ENCODE measurements around the gene GNAQ.

Gene GNAQ

GRCh38 chr9:77944556-77945243, 86.9 kb downstream of the GNAQ start:
- no peak for DNase-seq (ENCODE audit: low read depth in 2 of 2)

DNA sequence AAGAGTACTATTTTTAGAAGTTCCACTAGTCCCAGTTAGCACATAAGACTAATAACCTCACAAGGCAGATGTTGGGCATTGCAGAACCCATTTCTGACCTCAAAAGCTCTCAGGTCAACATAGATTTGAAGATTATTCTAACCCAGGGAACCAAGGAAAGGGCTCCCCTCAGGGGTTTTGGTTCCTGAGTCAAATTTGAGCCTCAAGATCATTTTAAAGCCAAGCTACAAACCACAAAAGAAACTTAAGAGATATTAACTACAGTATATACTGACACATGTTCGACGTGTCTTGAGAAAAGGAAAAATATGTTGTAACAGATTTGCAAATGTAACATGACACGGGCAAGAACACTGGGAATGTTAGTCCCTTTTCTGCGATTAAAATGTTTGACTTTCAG, 88.6 kb downstream of the GNAQ start:
- no peak for DNase-seq (ENCODE audit: low read depth in 2 of 2)

DNA sequence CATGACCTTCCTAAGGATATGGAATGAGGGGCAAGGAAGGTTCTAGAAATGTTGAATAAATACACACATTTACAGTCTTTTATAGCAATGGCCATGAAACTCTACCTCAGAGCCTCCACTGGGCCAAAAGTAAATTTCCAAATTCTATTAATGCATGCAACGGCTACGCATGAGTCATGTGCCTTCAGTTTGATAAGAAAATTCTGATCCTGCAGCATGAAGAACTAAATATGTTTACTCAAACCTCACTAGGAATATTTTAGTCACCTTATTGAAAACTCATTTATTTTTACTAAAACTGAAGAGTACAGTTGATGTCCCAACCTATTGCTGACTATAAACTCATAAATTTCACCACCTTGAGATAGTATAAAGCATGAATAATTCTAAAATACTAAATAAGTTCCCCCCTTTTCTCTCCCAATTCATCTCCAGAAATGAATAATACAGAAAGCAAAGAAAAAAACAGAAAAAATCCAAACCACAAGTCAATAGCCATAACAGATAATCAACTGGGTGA, 92.4 kb downstream of the GNAQ start:
- DNase-seq (ENCODE audit: low read depth in 2 of 2): no peak

DNA sequence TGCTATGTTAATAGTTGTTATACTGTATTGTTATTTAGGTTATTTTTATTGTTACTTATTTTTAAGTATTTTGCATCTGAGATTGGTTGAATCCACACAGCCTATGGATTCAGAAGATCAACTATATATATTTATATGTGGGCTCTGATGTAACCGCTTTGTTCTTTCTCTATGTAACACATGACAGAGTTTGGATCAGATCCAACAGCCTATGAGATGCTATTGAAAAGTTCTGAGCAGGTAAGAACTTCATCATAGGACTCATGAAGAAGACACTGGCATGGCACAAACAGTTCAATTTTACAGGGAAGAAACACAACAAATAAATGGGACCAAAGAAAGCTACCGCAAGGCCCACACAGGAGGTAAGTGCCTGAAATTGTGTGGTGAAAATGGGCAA, 93.4 kb downstream of the GNAQ start:
- DNase-seq (ENCODE audit: low read depth in 2 of 2): no peak

- DNase-seq (ENCODE audit: low read depth in 2 of 2): no peak
Measured at GRCh38 chr9:77935974-77936373, 95.6 kb downstream of the GNAQ start.

DNA sequence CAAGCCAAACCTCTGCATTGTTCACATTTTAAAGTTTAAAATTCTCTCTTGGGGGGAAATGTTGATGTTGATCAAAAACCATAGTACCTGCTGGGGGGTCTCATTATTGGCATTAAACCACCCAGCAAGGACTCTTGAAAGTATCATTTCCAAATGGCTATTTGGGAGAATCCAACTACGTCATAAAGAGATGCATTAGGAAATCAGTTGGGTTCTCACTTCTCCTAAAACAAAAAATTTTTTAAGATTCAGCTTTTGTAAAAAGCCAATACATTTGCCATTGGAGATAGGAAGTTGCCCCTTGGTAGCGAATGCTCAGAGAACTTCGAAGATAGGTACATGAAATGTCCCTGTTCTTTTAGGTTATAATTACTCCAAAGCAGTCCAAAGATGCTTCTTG, 96.4 kb downstream of the GNAQ start:
- no peak for DNase-seq (ENCODE audit: low read depth in 2 of 2)

GRCh38 chr9:77933976-77934375, 97.6 kb downstream of the GNAQ start:
- DNase-seq (ENCODE audit: low read depth in 2 of 2): no peak

GRCh38 chr9:77933019-77933418, 98.6 kb downstream of the GNAQ start:
- DNase-seq (ENCODE audit: low read depth in 2 of 2): no peak

DNA sequence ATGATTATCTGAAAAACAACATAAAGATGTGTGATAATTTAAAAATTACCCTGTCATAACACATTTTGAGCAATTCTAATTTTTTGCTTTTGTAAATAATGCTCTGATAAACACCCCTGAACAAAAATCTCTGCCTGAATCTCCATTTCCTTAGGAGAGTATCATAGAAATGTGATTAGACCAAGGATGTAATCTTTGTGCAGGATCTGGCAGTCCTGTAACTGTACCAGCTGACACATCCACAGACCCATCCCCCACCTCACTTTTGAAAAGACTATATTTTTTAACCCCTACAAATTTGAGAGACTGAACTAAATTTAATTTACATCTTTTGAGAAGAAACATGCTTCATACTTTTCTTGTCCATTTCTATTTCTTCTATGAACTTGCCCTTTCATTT, 101.7 kb downstream of the GNAQ start:
- no peak for DNase-seq (ENCODE audit: low read depth in 2 of 2)

DNA sequence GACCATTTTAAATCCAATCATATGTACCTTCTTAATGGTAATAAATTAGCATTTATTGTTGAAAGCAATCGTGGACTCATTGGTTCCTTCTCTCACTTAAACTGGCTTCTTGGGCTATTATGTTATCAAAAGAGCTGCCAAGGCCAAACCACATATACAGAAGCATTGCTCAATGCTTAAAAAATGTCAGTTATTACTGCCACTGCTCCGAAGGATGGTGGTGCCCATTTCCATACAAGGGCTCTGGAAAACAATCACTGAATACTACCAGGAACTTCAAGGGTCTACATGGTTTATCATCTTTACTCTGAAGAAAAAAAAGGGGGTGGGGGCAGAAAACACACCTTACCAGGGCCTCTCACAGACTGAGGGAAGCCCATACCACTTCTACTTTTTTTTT, 104.3 kb downstream of the GNAQ start:
- DNase-seq (ENCODE audit: low read depth in 2 of 2): no peak

DNA sequence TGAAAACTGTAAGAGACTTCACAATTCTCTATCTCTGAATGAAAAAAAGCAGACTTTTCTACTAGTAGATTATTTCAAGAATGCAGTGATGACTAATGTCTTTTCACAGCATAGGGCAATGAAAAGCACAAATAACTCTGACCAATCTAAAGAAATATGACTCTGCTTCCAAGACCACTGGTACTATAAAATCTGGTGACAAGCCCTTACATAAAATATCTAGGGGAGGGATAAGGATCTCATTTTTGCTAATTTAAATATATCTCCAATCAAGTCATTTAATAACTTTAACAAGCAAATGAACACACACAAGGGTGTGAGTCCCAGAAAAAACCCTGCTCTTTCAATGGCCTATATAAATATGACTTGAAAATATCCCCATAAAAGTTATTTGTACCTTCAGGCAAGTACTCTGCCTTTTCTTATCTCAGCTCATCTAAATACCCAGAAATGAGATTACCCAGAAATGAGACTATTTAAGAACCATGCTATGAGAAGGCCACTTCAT, 105.2 kb downstream of the GNAQ start:
- peak; percentile 32 to 34 for DNase-seq (ENCODE audit: low read depth in 2 of 2)

- no peak for DNase-seq (ENCODE audit: low read depth in 2 of 2)
Measured at GRCh38 chr9:77922591-77922990, 109.0 kb downstream of the GNAQ start.

DNA sequence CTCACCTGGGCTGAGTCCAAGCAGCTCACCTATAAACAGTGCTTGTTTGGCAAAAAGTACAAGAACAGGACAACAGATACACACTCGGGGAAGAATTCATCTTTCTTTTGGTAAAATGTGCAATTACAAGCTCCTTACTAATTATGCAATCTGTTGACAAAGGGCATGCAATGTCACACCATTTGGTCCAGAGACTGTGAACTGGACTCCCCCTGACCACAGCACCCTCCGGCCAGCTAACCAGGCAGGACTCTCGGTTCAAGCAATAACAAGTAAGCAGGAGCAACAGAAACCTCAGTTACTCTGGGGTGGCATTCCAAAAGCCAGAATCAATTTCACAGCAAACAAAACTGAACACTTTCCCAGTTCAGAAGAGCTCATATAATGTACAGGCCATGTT, 113.8 kb downstream of the GNAQ start:
- DNase-seq (ENCODE audit: low read depth in 2 of 2): no peak

DNA sequence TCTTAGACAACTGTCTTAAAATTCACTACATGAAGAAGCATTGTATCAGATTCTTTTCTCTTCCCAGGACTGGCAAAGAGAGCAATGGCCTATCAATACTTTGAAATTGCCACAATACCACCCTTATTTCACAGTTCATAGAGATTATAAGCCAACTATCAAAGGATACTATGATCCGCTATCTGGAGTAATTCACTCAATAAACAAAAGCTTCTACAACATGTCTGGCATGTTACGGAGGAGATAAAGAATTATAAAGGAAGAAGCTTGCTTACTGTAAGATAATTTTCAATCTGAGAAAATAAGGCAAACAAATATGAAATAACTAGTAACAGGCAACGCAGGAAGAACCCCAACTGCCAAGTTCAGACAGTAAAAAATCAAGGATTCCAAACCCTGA, 114.8 kb downstream of the GNAQ start:
- DNase-seq (ENCODE audit: low read depth in 2 of 2): no peak

- no peak for DNase-seq (ENCODE audit: low read depth in 2 of 2)
Measured at GRCh38 chr9:77916410-77916819, 115.2 kb downstream of the GNAQ start.

- DNase-seq (ENCODE audit: low read depth in 2 of 2): no peak
Measured at GRCh38 chr9:77915744-77916143, 115.9 kb downstream of the GNAQ start.

- no peak for DNase-seq (ENCODE audit: low read depth in 2 of 2)
Measured at GRCh38 chr9:77912895-77913693, 118.5 kb downstream of the GNAQ start.

DNA sequence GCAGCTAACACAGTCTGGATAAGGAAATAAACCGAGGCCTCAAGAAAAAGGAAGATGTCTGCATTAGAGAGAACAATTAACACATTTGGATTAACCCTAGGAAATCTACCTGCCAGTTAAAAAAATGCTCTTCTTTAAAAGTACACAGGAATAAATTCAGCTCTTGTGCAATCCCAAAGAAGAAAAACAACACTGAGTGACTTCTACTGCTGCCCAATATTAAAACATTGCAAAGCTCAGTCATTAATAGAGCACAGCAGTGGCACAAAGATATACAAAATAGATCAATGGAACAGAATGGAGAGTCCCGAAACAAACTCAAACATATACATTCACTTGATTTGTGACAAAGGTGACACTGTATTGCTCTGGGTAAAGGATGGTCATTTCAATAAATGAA, 119.7 kb downstream of the GNAQ start:
- DNase-seq (ENCODE audit: low read depth in 2 of 2): no peak

DNA sequence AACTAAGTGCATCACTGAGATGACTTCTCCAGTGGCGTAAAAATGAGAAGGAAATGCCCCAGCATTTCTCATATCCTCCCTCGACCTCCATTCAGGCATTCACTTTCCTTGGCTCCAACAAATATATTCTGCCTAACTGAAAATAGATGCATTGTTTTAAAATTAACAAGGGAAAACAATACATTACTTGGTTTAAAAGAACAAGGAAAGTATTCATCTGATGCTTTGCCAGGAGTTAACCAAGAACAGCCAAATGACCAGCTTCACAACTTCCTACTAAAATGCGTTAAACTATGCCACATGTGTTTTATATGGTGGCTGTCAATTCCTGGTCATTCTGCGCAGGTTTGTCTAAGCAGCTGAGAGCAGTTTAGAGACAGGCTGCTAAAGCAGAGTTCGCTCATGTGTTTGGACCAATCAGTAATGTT, 121.4 kb downstream of the GNAQ start:
- no peak for DNase-seq (ENCODE audit: low read depth in 2 of 2)

DNA sequence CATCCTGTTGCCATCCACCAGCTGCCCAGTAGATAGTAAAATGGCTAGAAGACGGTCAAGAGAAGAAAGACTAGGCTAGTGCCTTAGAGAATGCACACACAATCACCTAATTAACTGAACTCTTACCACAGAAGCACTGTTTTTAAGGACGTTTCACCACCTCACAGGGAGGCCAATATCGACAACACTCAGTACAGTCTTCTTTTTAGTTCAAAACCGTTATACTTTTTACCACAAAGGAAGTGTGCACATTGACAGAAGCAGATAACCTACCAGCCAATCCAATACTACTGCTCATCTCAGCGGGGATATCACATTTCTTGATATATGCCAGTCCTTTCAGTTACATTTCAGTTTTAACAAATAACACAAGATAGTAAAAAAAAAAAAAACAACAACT, 122.3 kb downstream of the GNAQ start:
- DNase-seq (ENCODE audit: low read depth in 2 of 2): no peak

DNA sequence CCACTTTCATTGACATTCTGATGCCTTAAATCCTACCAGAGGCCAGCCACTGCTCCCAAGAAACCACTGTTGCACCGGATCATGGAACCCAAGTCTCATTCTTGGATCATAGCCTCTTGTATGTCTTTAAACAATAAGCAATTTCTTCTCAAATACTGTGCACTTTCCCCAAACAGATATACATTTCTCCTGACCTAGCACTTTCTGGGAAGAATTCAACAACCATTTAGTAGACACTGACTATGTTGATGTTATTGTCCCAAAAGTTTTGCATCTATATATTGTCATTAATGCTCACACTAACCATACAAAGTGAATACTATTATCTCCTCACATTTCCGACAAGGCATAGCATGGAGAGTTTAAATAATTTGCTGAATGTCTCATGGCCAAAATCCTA, 123.3 kb downstream of the GNAQ start:
- DNase-seq (ENCODE audit: low read depth in 2 of 2): no peak

DNA sequence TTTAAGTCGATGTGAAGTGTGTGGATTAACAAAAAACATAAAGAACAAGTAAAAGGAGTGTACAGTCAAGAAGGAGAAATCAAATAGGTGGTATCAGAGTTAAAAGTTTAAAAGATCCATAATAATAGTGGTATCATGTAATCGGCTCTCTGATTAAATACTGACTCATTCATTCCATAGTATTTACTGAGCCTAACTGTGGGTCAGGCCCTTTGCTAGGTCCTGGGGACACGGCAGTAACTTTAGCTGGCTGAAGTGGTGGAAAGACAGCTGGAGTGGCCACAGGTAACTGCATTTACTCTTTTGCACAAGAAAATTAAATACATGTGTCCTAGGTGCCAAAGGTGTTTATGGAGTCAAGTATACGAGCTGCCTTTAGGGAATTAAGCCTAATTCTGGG, 124.0 kb downstream of the GNAQ start:
- DNase-seq (ENCODE audit: low read depth in 2 of 2): no peak

- no peak for DNase-seq (ENCODE audit: low read depth in 2 of 2)
Measured at GRCh38 chr9:77906991-77907390, 124.6 kb downstream of the GNAQ start.

Data from fibroblast of skin of left biceps (primary cell).